Hematopoietic multipotent progenitor cell treated with erythropoietin and hydrocortisone succinate and interleukin-3 and kit ligand, for 17 days (in vitro differentiated cells): Measurements from ENCODE around the gene TUBB8B.
"Not testable (repeated sequence)": the region's sequence is repeated elsewhere in the genome, so short reads cannot be mapped to it uniquely, and the experiment has no call there.

Source experiments
- DNase-seq: peaks from one replicate; pipeline ENCODE4 v3.0.0-alpha.2; 2015; ENCODE audit warnings: low spot score

The TUBB8B gene

GRCh38 chr18:12773-13172 lies 36.6 kb downstream of the TUBB8B start:
- DNase-seq: not testable (repeated sequence)

GRCh38 chr18:11383-12274 lies 37.8 kb downstream of the TUBB8B start:
- DNase-seq: not testable (repeated sequence)

- not testable (repeated sequence) for DNase-seq
Measured at GRCh38 chr18:10624-11184, 38.7 kb downstream of the TUBB8B start.

- not testable (repeated sequence) for DNase-seq
Measured at GRCh38 chr18:9937-10336, 39.5 kb downstream of the TUBB8B start.
